ENCODE results near the gene VPS8. TPM values are rescaled to one million over a fixed set of nuclear protein-coding genes. Genes with fewer than 3 reads are reported as not detected.

Gene VPS8
- total RNA-seq, 6 experiments from 2014 or later: 26.8 to 34.8 (median 33.0) TPM

- no peak for TF ChIP-seq CTCF (IDR thresholded peaks at IDR 0.05)
- no peak overlapping the region for H3K27ac Mint-ChIP-seq
- H3K27me3 Mint-ChIP-seq (ENCODE audit: insufficient read depth): no peaks in the 10 kb centered on the region; the same call in 1 of the 2 replicates
- H3K4me3 Mint-ChIP-seq: no peak overlapping the region
- H3K36me3 Mint-ChIP-seq (ENCODE audit: low read depth): peaks cover 14% of the 10 kb centered on the region
- peaks cover 10% of the 10 kb centered on the region for H3K4me1 Mint-ChIP-seq (ENCODE audit: low read depth)
- no peak for DNase-seq
- no peaks in the 10 kb centered on the region for H3K9me3 Mint-ChIP-seq
These were observed 10.1 kb downstream of the VPS8 start for GRCh38 chr3:184822081-184822480.

GRCh38 chr3:184822654-184823053 lies 10.7 kb downstream of the VPS8 start:
- H3K36me3 Mint-ChIP-seq (ENCODE audit: low read depth): peaks cover 13% of the 10 kb centered on the region
- no peaks in the 10 kb centered on the region; the same call in 1 of the 2 replicates for H3K27me3 Mint-ChIP-seq (ENCODE audit: insufficient read depth)
- no peak for DNase-seq
- H3K27ac Mint-ChIP-seq: no peak overlapping the region
- H3K4me3 Mint-ChIP-seq: no peak overlapping the region
- peaks cover 4% of the 10 kb centered on the region for H3K4me1 Mint-ChIP-seq (ENCODE audit: low read depth)
- no peak for TF ChIP-seq CTCF (IDR thresholded peaks at IDR 0.05)
- no peaks in the 10 kb centered on the region for H3K9me3 Mint-ChIP-seq

- H3K4me3 Mint-ChIP-seq: no peak overlapping the region
- no peaks in the 10 kb centered on the region for H3K9me3 Mint-ChIP-seq
- H3K36me3 Mint-ChIP-seq (ENCODE audit: low read depth): peaks cover 9% of the 10 kb centered on the region
- no peaks in the 10 kb centered on the region; the same call in 1 of the 2 replicates for H3K27me3 Mint-ChIP-seq (ENCODE audit: insufficient read depth)
- no peak for DNase-seq
- H3K27ac Mint-ChIP-seq: no peak overlapping the region
- no peak for TF ChIP-seq CTCF (IDR thresholded peaks at IDR 0.05)
- no peaks in the 10 kb centered on the region for H3K4me1 Mint-ChIP-seq (ENCODE audit: low read depth)
These were observed 12.0 kb downstream of the VPS8 start for GRCh38 chr3:184823990-184824389.

GRCh38 chr3:184825121-184825820 lies 13.3 kb downstream of the VPS8 start:
- Mint-ChIP-seq H3K4me3 (no peak overlapping the region), H3K4me1 (ENCODE audit: low read depth) (no peaks in the 10 kb centered on the region), H3K27me3 (ENCODE audit: insufficient read depth) (no peaks in the 10 kb centered on the region), H3K9me3 (no peaks in the 10 kb centered on the region), H3K36me3 (ENCODE audit: low read depth) (peaks cover 6% of the 10 kb centered on the region), H3K27ac (no peak overlapping the region)
- no peak for DNase-seq
- no peak for TF ChIP-seq CTCF (IDR thresholded peaks at IDR 0.05)

- H3K36me3 Mint-ChIP-seq (ENCODE audit: low read depth): peaks cover 24% of the 10 kb centered on the region
- DNase-seq: no peak
- no peak for TF ChIP-seq CTCF (IDR thresholded peaks at IDR 0.05)
- no peaks in the 10 kb centered on the region for H3K9me3 Mint-ChIP-seq
- no peak overlapping the region for H3K27ac Mint-ChIP-seq
- H3K4me3 Mint-ChIP-seq: no peak overlapping the region
- no peaks in the 10 kb centered on the region for H3K4me1 Mint-ChIP-seq (ENCODE audit: low read depth)
- H3K27me3 Mint-ChIP-seq (ENCODE audit: insufficient read depth): no peaks in the 10 kb centered on the region
These were observed 15.6 kb downstream of the VPS8 start for GRCh38 chr3:184827572-184827971.
